IMR-90 (cell line): ENCODE data around the gene ADCY9.

Source experiments
- CHD1 ChIP-seq: IDR thresholded peaks from 2 replicates; pipeline ENCODE4 v1.6.1; 2012; ENCODE audit warnings: low read depth, low read length, improper control_type of control experiment
- CTCF ChIP-seq: conservative IDR thresholded peaks from 2 replicates; pipeline ENCODE4 v1.5.1; 2012; ENCODE audit warnings: mild to moderate bottlenecking, low read depth, low read length, improper control_type of control experiment
- MXI1 ChIP-seq: IDR thresholded peaks from 2 replicates; pipeline ENCODE4 v1.6.1; 2012; ENCODE audit warnings: low read depth, mild to moderate bottlenecking, low read length, moderate library complexity, borderline replicate concordance
- POLR2A ChIP-seq: IDR thresholded peaks from 2 replicates; pipeline ENCODE4 v1.6.1; 2012; ENCODE audit warnings: mild to moderate bottlenecking, low read depth, low read length
- RAD21 ChIP-seq: IDR thresholded peaks from 2 replicates; pipeline ENCODE4 v1.6.1; 2012; ENCODE audit warnings: low read length, improper control_type of control experiment
- RFX5 ChIP-seq: IDR thresholded peaks from 2 replicates; pipeline ENCODE4 v1.8.0; 2012; ENCODE audit warnings: low read depth, mild to moderate bottlenecking, low read length, moderate library complexity
- SMC3 ChIP-seq: fragments of 150-350 bp; IDR thresholded peaks from 2 replicates; pipeline ENCODE4 v1.6.1; 2016; ENCODE audit warnings: low read depth, mild to moderate bottlenecking, antibody characterized with exemption, low read length, moderate library complexity
- USF2 ChIP-seq: fragments of 150-350 bp; IDR thresholded peaks from 2 replicates; pipeline ENCODE4 v1.6.1; 2017; ENCODE audit warnings: mild to moderate bottlenecking, antibody characterized with exemption, low read length, low read depth

DNA sequence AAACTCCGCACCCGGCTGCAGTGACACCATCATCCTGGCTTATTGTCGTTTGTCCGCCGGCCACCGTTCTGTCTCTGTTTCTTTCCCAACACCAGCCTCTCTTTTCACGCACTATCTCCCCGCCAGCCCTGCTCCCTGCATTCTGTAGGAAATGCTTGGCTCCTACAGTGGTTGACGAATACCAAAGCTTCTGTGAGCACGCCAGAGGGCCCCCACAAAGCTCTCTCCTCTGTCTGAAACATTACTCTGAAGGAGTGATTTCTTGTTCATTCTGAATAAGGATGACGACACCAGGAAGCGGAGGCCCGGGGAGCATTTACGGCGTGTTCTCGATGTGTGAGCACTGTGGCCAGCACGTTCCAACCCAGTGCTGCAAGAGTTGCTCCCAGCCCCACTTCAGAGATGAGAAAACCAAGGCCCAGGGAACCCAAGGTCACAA, 58.8 kb downstream of the ADCY9 start:
- no peak for TF ChIP-seq POLR2A
- no peak for TF ChIP-seq CTCF
- no peak for TF ChIP-seq MXI1
- TF ChIP-seq RFX5, result no peak
- TF ChIP-seq CHD1, result no peak
- TF ChIP-seq SMC3, result no peak
- no peak for TF ChIP-seq RAD21
- no peak for TF ChIP-seq USF2
